LNCaP clone FGC (cell line): Measurements from ENCODE around the gene KCTD11.
"Not testable (repeated sequence)": the region's sequence is repeated elsewhere in the genome, so short reads cannot be mapped to it uniquely, and the experiment has no call there.

Experiments
- DNase-seq: peaks from one replicate; pipeline ENCODE4 v3.0.0-alpha.2; 2011; ENCODE audit warnings: low read depth
- H3K4me3 ChIP-seq: 2 replicates; pipeline ENCODE4 v1.5.1; 2011; ENCODE audit warnings: mild to moderate bottlenecking, low read depth, low read length, control low read depth
- TF ChIP-seq, protein P1 (sequence below): IDR thresholded peaks from 2 replicates; pipeline ENCODE4 v1.5.1; 2012; ENCODE audit warnings: mild to moderate bottlenecking; ENCODE audit not compliant: control insufficient read depth, insufficient read depth; ENCODE audit errors: extremely low read depth

Gene KCTD11

DNA sequence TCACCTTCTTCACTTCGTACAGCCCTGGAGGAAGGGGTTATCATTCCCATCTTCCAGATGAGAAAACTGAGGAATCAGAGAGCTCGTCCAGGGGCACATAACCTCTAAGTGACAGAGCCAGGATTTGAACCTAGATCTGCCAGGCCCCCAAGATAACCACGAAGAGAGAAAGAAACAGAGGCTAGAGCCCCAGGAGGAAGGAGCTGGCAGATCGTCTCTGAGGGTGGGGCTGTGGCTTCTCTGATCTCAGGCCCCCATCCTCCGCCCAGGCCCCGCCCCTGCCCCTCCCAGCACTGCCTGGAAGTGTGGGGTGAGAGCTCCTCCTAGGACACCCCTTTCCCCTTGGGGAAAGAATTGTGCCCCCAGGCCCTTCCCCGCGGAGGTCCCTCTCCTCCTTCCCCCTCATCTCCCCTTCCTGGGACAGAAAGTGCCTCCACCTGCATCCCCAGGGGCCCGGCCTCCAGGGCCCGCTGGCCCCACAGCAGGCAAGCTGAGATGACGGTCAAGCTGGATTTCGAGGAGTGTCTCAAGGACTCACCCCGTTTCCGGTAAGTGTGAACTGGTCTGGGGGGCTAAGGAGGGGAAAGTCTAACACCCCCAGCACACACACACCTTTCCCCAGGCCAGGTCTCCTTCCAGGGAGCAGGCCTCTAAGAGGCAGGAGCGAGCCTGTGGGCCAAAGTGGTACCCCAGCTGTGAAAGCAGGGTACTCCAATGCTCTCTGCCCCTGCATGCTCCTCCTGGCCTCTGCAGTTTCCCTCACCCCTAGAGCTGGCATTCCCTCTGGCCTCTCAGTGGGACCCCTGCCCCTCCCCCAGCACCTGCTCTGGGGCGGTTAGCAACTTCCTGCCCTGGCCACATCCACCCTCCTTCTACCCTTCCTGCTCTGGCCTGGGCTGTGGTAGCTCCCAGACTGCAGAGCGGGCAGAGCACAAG is 15.5 kb upstream of the KCTD11 start, which contains the start of gene ACAP1:
Gene ACAP1, plus strand, starts transcription at position 290 of the 936 bp plus-strand sequence. Its CDS starts 206 bp downstream, at position 496.
- no peak within 1 kb of the TSS for H3K4me3 ChIP-seq
- TF ChIP-seq, protein P1, sequence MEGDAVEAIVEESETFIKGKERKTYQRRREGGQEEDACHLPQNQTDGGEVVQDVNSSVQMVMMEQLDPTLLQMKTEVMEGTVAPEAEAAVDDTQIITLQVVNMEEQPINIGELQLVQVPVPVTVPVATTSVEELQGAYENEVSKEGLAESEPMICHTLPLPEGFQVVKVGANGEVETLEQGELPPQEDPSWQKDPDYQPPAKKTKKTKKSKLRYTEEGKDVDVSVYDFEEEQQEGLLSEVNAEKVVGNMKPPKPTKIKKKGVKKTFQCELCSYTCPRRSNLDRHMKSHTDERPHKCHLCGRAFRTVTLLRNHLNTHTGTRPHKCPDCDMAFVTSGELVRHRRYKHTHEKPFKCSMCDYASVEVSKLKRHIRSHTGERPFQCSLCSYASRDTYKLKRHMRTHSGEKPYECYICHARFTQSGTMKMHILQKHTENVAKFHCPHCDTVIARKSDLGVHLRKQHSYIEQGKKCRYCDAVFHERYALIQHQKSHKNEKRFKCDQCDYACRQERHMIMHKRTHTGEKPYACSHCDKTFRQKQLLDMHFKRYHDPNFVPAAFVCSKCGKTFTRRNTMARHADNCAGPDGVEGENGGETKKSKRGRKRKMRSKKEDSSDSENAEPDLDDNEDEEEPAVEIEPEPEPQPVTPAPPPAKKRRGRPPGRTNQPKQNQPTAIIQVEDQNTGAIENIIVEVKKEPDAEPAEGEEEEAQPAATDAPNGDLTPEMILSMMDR = no peak
- no peak for DNase-seq

DNA sequence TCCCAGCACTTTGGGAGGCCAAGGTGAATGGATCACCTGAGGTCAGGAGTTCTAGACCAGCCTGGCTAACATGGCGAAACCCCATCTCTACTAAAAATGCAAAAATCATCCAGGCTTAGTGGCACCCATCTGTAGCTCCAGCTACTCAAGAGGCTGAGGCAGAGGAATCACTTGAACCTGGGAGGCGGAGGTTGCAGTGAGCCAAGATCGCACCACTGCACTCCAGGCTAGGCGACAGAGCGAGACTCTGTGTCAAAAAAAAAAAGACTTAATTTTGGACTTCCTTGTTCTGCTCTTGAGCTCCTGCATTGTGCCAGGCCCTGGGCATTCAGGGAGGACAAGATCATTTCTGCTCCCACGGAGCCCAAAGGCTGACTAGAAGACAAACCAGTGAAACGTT is 14.4 kb upstream of the KCTD11 start:
- H3K4me3 ChIP-seq = not testable (repeated sequence)

DNA sequence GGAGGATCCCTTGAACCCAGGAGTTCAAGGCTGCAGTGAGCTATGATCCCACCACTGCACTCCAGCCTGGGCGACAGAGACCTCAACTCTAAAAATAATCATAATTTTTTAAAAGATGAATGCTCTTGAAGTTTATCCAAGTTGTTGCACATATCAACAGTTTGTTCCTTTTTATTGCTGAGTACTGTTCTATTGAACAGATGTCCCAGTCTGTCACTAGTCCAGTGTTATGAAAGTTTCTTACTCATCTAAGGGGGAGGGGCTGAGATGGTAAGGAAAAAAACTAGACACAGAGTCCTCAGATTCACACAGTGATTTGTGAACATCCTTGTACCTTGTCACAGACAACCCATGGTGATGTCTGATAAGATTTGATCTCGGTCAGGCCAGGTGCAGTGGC is 11.8 kb upstream of the KCTD11 start:
- TF ChIP-seq, protein P1 = no peak
- no peak for DNase-seq

More for the DNA sequence above, 14.4 kb upstream of the KCTD11 start:
- DNase-seq = not testable (repeated sequence)

DNA sequence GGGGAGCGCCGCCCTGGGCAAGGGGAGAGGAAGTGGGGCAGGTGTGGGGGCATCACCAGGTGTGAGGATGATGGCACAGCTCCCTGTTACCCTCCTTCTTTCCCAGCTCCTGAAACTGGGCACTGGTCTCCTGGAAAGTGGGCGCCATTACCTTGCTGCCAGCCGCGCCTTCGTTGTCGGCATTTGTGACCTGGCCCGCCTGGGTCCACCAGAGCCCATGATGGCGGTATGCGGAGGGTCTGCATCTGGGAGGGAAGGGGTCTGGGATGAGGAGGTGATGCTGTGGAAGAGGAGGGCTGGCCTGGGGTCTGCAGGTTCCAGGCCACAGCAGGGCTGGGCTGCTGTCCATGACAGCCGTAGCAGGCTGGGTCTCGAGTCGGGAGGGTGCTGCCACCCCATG is 10.1 kb upstream of the KCTD11 start:
- TF ChIP-seq, protein P1 = no peak
- H3K4me3 ChIP-seq = no peak overlapping the region
- no peak for DNase-seq

More for the DNA sequence above, 11.8 kb upstream of the KCTD11 start:
- no peak overlapping the region for H3K4me3 ChIP-seq

DNA sequence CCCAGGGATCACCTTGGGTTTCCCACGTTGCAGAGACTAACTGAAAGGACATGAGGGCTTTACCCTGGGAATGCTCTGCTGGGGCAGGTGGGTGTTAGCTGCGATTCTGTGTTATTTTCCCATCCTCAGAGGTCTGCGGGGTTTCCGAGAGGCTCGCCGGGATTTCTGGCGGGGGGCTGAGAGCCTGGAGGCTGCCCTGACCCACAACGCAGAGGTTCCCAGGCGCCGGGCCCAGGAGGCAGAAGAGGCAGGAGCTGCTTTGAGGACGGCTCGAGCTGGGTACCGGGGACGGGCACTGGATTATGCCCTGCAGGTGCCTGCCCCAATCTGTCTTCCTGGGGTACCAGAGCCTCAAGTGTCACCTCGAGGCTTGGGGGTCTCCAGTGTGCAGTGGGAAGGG is 8.7 kb upstream of the KCTD11 start:
- DNase-seq = no peak
- H3K4me3 ChIP-seq = no peak overlapping the region
- TF ChIP-seq, protein P1 = no peak

DNA sequence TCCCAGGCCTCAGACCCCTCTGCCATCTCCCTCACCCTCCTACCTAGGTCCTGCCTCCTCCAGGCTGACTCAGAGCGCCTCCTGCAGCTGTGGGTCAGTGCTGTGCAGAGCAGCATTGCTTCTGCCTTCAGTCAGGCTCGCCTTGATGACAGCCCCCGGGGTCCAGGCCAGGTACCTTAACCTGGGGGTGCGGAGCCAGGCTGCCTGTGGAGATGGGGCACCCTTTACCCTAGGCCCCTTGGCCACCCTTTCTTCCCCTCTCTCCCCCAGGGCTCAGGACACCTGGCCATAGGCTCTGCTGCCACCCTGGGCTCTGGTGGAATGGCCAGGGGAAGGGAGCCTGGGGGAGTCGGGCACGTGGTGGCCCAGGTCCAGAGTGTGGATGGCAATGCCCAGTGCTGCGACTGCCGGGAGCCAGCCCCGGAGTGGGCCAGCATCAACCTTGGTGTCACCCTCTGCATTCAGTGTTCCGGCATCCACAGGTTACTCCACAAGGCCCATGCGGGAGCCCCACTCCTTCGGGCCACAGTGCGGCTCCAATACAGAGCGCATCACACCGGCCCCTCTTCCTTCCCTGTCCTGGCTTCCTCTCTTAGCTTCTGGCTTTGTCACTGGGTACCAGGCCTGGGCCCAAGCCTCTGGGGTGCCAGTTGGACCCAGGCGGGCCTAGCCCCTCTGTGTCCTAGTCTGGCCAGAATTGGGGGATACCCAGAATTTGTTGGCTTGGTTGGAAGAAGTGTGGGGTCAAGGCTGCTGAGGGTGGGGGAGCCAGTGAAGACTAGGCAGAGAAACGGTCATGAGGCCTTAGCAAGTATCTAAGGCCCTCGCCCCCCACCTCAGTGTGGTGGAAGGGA is 5.0 kb upstream of the KCTD11 start:
- DNase-seq = no peak
- TF ChIP-seq, protein P1 = no peak
- no peak overlapping the region for H3K4me3 ChIP-seq
